ENCODE results near the gene ALG9. TPM values are rescaled to one million over a fixed set of nuclear protein-coding genes. Genes with fewer than 3 reads are reported as not detected.

The ALG9 gene
- total RNA-seq, 1 experiment from 2014 or later: 23.7 TPM

GRCh38 chr11:111797145-111797581 is 74.2 kb downstream of the ALG9 start (continued):
- no peak for TF ChIP-seq EGR1 (IDR thresholded peaks at IDR 0.05; ENCODE audit: low read depth)
- TF ChIP-seq EZH2phosphoT487 (IDR thresholded peaks at IDR 0.05; ENCODE audit: borderline replicate concordance): no peak
- TF ChIP-seq SP1 (IDR thresholded peaks at IDR 0.05; ENCODE audit: low read depth): no peak
- TF ChIP-seq ELF1 (IDR thresholded peaks at IDR 0.05; ENCODE audit: borderline replicate concordance, low read depth): no peak
- TF ChIP-seq CBX3 (IDR thresholded peaks at IDR 0.05; ENCODE audit: low read depth): no peak
- no peak for TF ChIP-seq SRF (IDR thresholded peaks at IDR 0.05; ENCODE audit: low read depth)

GRCh38 chr11:111796696-111797095 is 74.7 kb downstream of the ALG9 start:
- no TSS peak for BruUV-seq (replicated peaks)
- H3K9ac ChIP-seq (ENCODE audit: low read length): no peak overlapping the region

More at GRCh38 chr11:111796696-111797095, 74.7 kb downstream of the ALG9 start:
- Histone ChIP-seq H3K27ac (ENCODE audit: low read depth, low read length) (no peak overlapping the region), H3K4me3 (replicated peaks in 1 of 2; ENCODE audit: low read depth in 1 of 2, low read length in 2 of 2) (no peak overlapping the region), H4K20me1 (ENCODE audit: insufficient read depth) (no peaks in the 10 kb centered on the region), H3K9me2 (ENCODE audit: insufficient read depth) (no peaks in the 10 kb centered on the region), H3K4me1 (ENCODE audit: control insufficient read depth in 1 of 2, insufficient read depth in 2 of 2, low read length in 2 of 2) (no peaks in the 10 kb centered on the region), H3K9me3 (ENCODE audit: control insufficient read depth in 1 of 2, insufficient read depth in 1 of 2, low read depth in 1 of 2, low read length in 2 of 2) (no peaks in the 10 kb centered on the region), H3K27me3 (ENCODE audit: insufficient read depth, low read length) (no peaks in the 10 kb centered on the region), H3K36me3 (ENCODE audit: control insufficient read depth in 1 of 2, insufficient read depth in 2 of 2, low read length in 2 of 2) (0 out of 4 replicates have a peak, but pooled peaks cover 0 to 3% of the 10 kb centered on the region in 2 experiments), H2AFZ (ENCODE audit: low read depth, low read length, poor library complexity, severe bottlenecking) (no peak overlapping the region), H3K79me2 (ENCODE audit: insufficient read depth, low read length) (no peaks in the 10 kb centered on the region), H3K4me2 (ENCODE audit: low read length) (no peak overlapping the region)
- no peak for ATAC-seq
- DNase-seq (ENCODE audit: low read depth, low spot score): no peak
- RAD21 ChIA-PET (ENCODE audit: low non-redundant PET in 1 of 2, low total read pairs in 2 of 2, uncharacterized antibody in 2 of 2, unreplicated experiment in 2 of 2): no interaction called here
- intact Hi-C loops (cut with micrococcal nuclease): no loop called here
- CTCF ChIA-PET: interaction anchor here (1.2 kb wide), 1 partner anchor 368 kb away, joined by 3 read pairs; no protein-coding TSS in a partner anchor
- TF ChIP-seq ZFX (IDR thresholded peaks at IDR 0.05) (no peak), REST (IDR thresholded peaks at IDR 0.05; ENCODE audit: low read depth) (no peak), RAD21 (IDR thresholded peaks at IDR 0.05; ENCODE audit: low read depth) (no peak), POLR2AphosphoS5 (IDR thresholded peaks at IDR 0.05; ENCODE audit: low read depth, low read length) (no peak), MAX (IDR thresholded peaks at IDR 0.05) (no peak), CEBPB (IDR thresholded peaks at IDR 0.05; ENCODE audit: low read depth) (no peak), SRF (IDR thresholded peaks at IDR 0.05; ENCODE audit: low read depth) (no peak), ATF3 (IDR thresholded peaks at IDR 0.05) (no peak)
- POLR2A ChIA-PET: no interaction called here

Measured in HCT116 (cell line).